ENCODE data around the gene ITGA4.
A peak's percentile ranks its signal among the peaks of the same experiment; 100 is the strongest.

The ITGA4 gene

GRCh38 chr2:181467966-181468707 lies 11.0 kb downstream of the ITGA4 start:
- H3K27me3 ChIP-seq (replicated peaks; ENCODE audit: control insufficient read depth, insufficient read depth, low read length, poor library complexity, severe bottlenecking) = no peaks in the 10 kb centered on the region
- H3K4me1 ChIP-seq (ENCODE audit: control insufficient read depth, insufficient read depth, low read length, poor library complexity, severe bottlenecking) = peaks cover 31% of the 10 kb centered on the region
- H3K4me3 ChIP-seq (ENCODE audit: insufficient read depth, low read depth, low read length, poor library complexity, severe bottlenecking) = no peak overlapping the region
- no peaks in the 10 kb centered on the region for H3K9me3 ChIP-seq (ENCODE audit: control insufficient read depth, low read length)
- peak overlapping the region; percentile 71 for H3K27ac ChIP-seq (ENCODE audit: insufficient read depth, low read length, poor library complexity, severe bottlenecking)
- no peaks in the 10 kb centered on the region for H3K36me3 ChIP-seq (ENCODE audit: control insufficient read depth, insufficient read depth, low read length)
- DNase-seq = no peak

GRCh38 chr2:181468811-181469210 lies 11.6 kb downstream of the ITGA4 start:
- H3K4me1 ChIP-seq (ENCODE audit: control insufficient read depth, insufficient read depth, low read length, poor library complexity, severe bottlenecking) = peaks cover 35% of the 10 kb centered on the region
- H3K27ac ChIP-seq (ENCODE audit: insufficient read depth, low read length, poor library complexity, severe bottlenecking) = peak overlapping the region; percentile 71
- no peak for DNase-seq
- no peak overlapping the region for H3K4me3 ChIP-seq (ENCODE audit: insufficient read depth, low read depth, low read length, poor library complexity, severe bottlenecking)
- H3K9me3 ChIP-seq (ENCODE audit: control insufficient read depth, low read length) = no peaks in the 10 kb centered on the region
- H3K27me3 ChIP-seq (replicated peaks; ENCODE audit: control insufficient read depth, insufficient read depth, low read length, poor library complexity, severe bottlenecking) = no peaks in the 10 kb centered on the region
- peaks cover 1% of the 10 kb centered on the region for H3K36me3 ChIP-seq (ENCODE audit: control insufficient read depth, insufficient read depth, low read length)

- Histone ChIP-seq H3K27me3 (replicated peaks; ENCODE audit: control insufficient read depth, insufficient read depth, low read length, poor library complexity, severe bottlenecking) (no peaks in the 10 kb centered on the region), H3K36me3 (ENCODE audit: control insufficient read depth, insufficient read depth, low read length) (peaks cover 19% of the 10 kb centered on the region), H3K27ac (ENCODE audit: insufficient read depth, low read length, poor library complexity, severe bottlenecking) (peak overlapping the region; percentile 55), H3K4me3 (ENCODE audit: insufficient read depth, low read depth, low read length, poor library complexity, severe bottlenecking) (no peak overlapping the region), H3K9me3 (ENCODE audit: control insufficient read depth, low read length) (no peaks in the 10 kb centered on the region), H3K4me1 (ENCODE audit: control insufficient read depth, insufficient read depth, low read length, poor library complexity, severe bottlenecking) (peaks cover 22% of the 10 kb centered on the region)
- no peak for DNase-seq
Observed at GRCh38 chr2:181471226-181471625, 14.0 kb downstream of the ITGA4 start.

DNA sequence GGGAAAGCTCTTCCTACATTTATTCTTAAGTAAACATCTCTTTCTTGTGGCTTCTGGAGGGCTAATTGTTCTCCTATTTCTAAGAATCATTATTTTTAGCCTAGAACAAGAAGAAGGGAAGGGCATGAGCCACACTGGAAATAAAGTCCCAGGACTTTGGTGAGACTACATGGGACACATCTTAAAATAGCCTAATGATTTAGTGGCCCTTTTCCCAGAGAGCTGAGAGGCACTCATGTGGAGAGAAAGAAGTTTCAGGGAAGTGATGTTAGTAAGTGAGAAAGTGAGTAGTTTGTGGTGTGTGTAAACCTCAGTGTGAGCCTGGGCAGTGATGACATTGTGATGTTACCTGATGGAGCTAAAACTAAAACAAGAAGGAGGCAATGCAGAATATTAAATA lies 14.6 kb downstream of the ITGA4 start:
- H3K27me3 ChIP-seq (replicated peaks; ENCODE audit: control insufficient read depth, insufficient read depth, low read length, poor library complexity, severe bottlenecking) = no peaks in the 10 kb centered on the region
- H3K9me3 ChIP-seq (ENCODE audit: control insufficient read depth, low read length) = no peaks in the 10 kb centered on the region
- no peak for DNase-seq
- H3K4me1 ChIP-seq (ENCODE audit: control insufficient read depth, insufficient read depth, low read length, poor library complexity, severe bottlenecking) = peaks cover 22% of the 10 kb centered on the region
- H3K4me3 ChIP-seq (ENCODE audit: insufficient read depth, low read depth, low read length, poor library complexity, severe bottlenecking) = no peak overlapping the region
- peaks cover 24% of the 10 kb centered on the region for H3K36me3 ChIP-seq (ENCODE audit: control insufficient read depth, insufficient read depth, low read length)
- H3K27ac ChIP-seq (ENCODE audit: insufficient read depth, low read length, poor library complexity, severe bottlenecking) = peak overlapping the region; percentile 55

DNA sequence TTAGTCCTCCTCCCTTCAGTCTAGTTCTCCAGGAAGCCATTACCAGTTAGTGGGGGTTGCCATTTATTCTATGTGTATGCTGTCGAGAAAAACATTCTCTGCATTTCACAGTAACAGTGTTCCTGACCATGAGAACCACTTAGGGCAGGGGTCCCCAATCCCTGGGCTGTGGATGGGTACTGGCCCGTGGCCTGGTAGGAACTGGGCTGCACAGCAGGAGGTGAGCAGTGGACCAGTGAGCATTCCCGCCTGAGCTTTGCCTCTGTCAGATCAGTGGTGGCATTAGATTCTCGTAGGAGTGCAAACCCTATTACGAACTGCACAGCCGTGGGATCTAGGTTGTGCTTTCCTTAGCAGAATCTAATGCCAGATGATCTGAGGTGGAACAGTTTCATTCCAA lies 15.8 kb downstream of the ITGA4 start:
- Histone ChIP-seq H3K4me3 (ENCODE audit: insufficient read depth, low read depth, low read length, poor library complexity, severe bottlenecking) (no peak overlapping the region), H3K27me3 (replicated peaks; ENCODE audit: control insufficient read depth, insufficient read depth, low read length, poor library complexity, severe bottlenecking) (no peaks in the 10 kb centered on the region), H3K4me1 (ENCODE audit: control insufficient read depth, insufficient read depth, low read length, poor library complexity, severe bottlenecking) (peaks cover 22% of the 10 kb centered on the region), H3K9me3 (ENCODE audit: control insufficient read depth, low read length) (no peaks in the 10 kb centered on the region), H3K36me3 (ENCODE audit: control insufficient read depth, insufficient read depth, low read length) (peaks cover 29% of the 10 kb centered on the region), H3K27ac (ENCODE audit: insufficient read depth, low read length, poor library complexity, severe bottlenecking) (peak overlapping the region; percentile 42)
- no peak for DNase-seq

GRCh38 chr2:181474222-181474881 lies 17.2 kb downstream of the ITGA4 start:
- Histone ChIP-seq H3K4me1 (ENCODE audit: control insufficient read depth, insufficient read depth, low read length, poor library complexity, severe bottlenecking) (peaks cover 22% of the 10 kb centered on the region), H3K27me3 (replicated peaks; ENCODE audit: control insufficient read depth, insufficient read depth, low read length, poor library complexity, severe bottlenecking) (no peaks in the 10 kb centered on the region), H3K36me3 (ENCODE audit: control insufficient read depth, insufficient read depth, low read length) (peaks cover 31% of the 10 kb centered on the region)

DNA sequence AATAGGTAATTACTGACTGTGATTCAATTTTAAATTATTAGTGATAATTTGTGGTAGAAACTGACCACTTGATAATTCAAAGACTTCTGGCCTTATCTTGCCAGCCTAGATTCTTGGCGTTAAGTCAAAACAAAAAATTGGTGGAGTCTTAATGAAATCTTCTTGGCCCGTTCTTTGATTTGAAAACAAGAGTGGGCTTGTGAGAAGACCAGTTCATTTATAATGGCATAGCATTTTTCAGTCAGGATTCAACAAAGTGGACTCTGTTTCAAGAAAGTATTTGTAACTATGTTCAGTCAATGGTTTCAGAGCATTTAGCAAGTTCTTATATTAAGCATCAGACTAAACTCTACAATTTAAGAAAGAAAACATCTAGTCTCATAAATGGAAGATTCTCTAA lies 26.0 kb downstream of the ITGA4 start:
- no peak overlapping the region for H3K4me3 ChIP-seq (ENCODE audit: insufficient read depth, low read depth, low read length, poor library complexity, severe bottlenecking)
- peaks cover 65% of the 10 kb centered on the region for H3K36me3 ChIP-seq (ENCODE audit: control insufficient read depth, insufficient read depth, low read length)
- no peak for DNase-seq
- H3K9me3 ChIP-seq (ENCODE audit: control insufficient read depth, low read length) = no peaks in the 10 kb centered on the region
- H3K27ac ChIP-seq (ENCODE audit: insufficient read depth, low read length, poor library complexity, severe bottlenecking) = no peak overlapping the region
- no peaks in the 10 kb centered on the region for H3K4me1 ChIP-seq (ENCODE audit: control insufficient read depth, insufficient read depth, low read length, poor library complexity, severe bottlenecking)
- no peaks in the 10 kb centered on the region for H3K27me3 ChIP-seq (replicated peaks; ENCODE audit: control insufficient read depth, insufficient read depth, low read length, poor library complexity, severe bottlenecking)

More at GRCh38 chr2:181474222-181474881, 17.2 kb downstream of the ITGA4 start:
- Histone ChIP-seq H3K9me3 (ENCODE audit: control insufficient read depth, low read length) (no peaks in the 10 kb centered on the region), H3K4me3 (ENCODE audit: insufficient read depth, low read depth, low read length, poor library complexity, severe bottlenecking) (no peak overlapping the region), H3K27ac (ENCODE audit: insufficient read depth, low read length, poor library complexity, severe bottlenecking) (no peak overlapping the region)
- no peak for DNase-seq

- Histone ChIP-seq H3K36me3 (ENCODE audit: control insufficient read depth, insufficient read depth, low read length) (peaks cover 65% of the 10 kb centered on the region), H3K27ac (ENCODE audit: insufficient read depth, low read length, poor library complexity, severe bottlenecking) (no peak overlapping the region), H3K4me1 (ENCODE audit: control insufficient read depth, insufficient read depth, low read length, poor library complexity, severe bottlenecking) (no peaks in the 10 kb centered on the region)
Observed at GRCh38 chr2:181483876-181484275, 26.7 kb downstream of the ITGA4 start.

GRCh38 chr2:181484851-181485637 lies 27.9 kb downstream of the ITGA4 start:
- H3K36me3 ChIP-seq (ENCODE audit: control insufficient read depth, insufficient read depth, low read length) = peaks cover 65% of the 10 kb centered on the region
- DNase-seq = no peak

More at GRCh38 chr2:181483876-181484275, 26.7 kb downstream of the ITGA4 start:
- DNase-seq = no peak
- Histone ChIP-seq H3K27me3 (replicated peaks; ENCODE audit: control insufficient read depth, insufficient read depth, low read length, poor library complexity, severe bottlenecking) (no peaks in the 10 kb centered on the region), H3K4me3 (ENCODE audit: insufficient read depth, low read depth, low read length, poor library complexity, severe bottlenecking) (no peak overlapping the region), H3K9me3 (ENCODE audit: control insufficient read depth, low read length) (no peaks in the 10 kb centered on the region)

DNA sequence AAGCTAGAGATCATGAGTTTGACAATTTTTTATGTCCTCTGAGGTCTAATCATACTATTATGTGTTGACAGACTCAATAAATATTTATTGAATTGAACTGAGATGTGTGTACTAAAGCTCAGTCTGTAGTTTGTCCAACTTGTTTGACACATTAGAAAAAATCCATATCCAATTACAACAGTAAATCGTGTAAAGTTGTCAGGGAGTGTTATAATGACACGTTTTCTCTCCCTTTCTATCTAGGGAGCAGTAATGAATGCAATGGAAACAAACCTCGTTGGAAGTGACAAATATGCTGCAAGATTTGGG lies 28.4 kb downstream of the ITGA4 start:
- H3K4me3 ChIP-seq (ENCODE audit: insufficient read depth, low read depth, low read length, poor library complexity, severe bottlenecking) = no peak overlapping the region
- no peak for DNase-seq
- no peaks in the 10 kb centered on the region for H3K27me3 ChIP-seq (replicated peaks; ENCODE audit: control insufficient read depth, insufficient read depth, low read length, poor library complexity, severe bottlenecking)
- no peaks in the 10 kb centered on the region for H3K9me3 ChIP-seq (ENCODE audit: control insufficient read depth, low read length)
- H3K27ac ChIP-seq (ENCODE audit: insufficient read depth, low read length, poor library complexity, severe bottlenecking) = no peak overlapping the region
- no peaks in the 10 kb centered on the region for H3K4me1 ChIP-seq (ENCODE audit: control insufficient read depth, insufficient read depth, low read length, poor library complexity, severe bottlenecking)
- peaks cover 61% of the 10 kb centered on the region for H3K36me3 ChIP-seq (ENCODE audit: control insufficient read depth, insufficient read depth, low read length)

More at GRCh38 chr2:181484851-181485637, 27.9 kb downstream of the ITGA4 start:
- H3K27ac ChIP-seq (ENCODE audit: insufficient read depth, low read length, poor library complexity, severe bottlenecking) = no peak overlapping the region
- H3K4me1 ChIP-seq (ENCODE audit: control insufficient read depth, insufficient read depth, low read length, poor library complexity, severe bottlenecking) = no peaks in the 10 kb centered on the region
- no peaks in the 10 kb centered on the region for H3K27me3 ChIP-seq (replicated peaks; ENCODE audit: control insufficient read depth, insufficient read depth, low read length, poor library complexity, severe bottlenecking)
- H3K4me3 ChIP-seq (ENCODE audit: insufficient read depth, low read depth, low read length, poor library complexity, severe bottlenecking) = no peak overlapping the region
- H3K9me3 ChIP-seq (ENCODE audit: control insufficient read depth, low read length) = no peaks in the 10 kb centered on the region

All from effector memory CD4-positive, alpha-beta T cell (primary cell).